ENCODE data around the gene INCA1. TPM values are rescaled to one million over a fixed set of nuclear protein-coding genes. Genes with fewer than 3 reads are reported as not detected.

Gene INCA1
- total and polyA plus RNA-seq, 8 donors: 1.3 to 6.1 (median 1.6) TPM; not detected in 3

DNA sequence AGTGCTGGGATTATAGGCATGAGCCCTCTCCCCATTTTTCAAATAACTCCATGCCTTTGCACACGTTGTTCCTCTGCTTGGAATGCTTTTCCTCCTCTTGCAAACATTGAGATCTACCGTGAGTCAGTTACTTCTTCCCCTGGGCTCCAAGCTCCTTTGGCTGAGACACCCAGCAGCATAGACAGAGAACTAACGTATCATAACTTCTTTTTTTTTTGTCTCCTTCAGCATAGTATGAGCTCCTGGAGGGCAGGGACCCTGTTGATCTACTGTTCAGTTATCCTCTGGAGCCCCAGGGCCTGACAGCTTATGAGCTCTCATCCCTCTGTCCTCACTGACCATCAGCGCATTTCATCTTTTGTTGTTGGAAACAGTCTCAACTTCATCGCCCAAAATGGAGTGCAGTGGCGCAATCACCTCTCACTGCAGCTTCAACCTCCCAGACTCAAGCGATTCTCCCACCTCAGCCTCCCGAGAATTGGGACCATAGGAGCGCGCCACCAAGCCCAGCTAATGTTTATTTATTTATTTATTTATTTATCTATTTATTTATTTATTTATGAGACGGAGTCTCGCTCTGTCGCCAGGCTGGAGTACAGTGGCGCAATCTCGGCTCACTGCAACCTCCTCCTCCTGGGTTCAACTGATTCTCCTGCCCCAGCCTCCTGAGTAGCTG is 31.9 kb downstream of the INCA1 start:
- Histone ChIP-seq H3K9me3 (no peaks in the 10 kb centered on the region), H3K27me3 (no peaks in the 10 kb centered on the region), H3K4me1 (peaks cover 28 to 43% (median 39%) of the 10 kb centered on the region in 4 donors), H3K4me3 (peak overlapping the region in 1 of 4 donors; percentile 66), H3K36me3 (peaks cover 12 to 27% (median 26%) of the 10 kb centered on the region in 4 donors), H3K27ac (peak overlapping the region in 3 of 5 donors; percentile 93 to 97 (median 93))
- intact Hi-C loops (cut with DNase I; ENCODE audit: low total_unique reads): no loop called here
- WGBS, 5 donors: 93 to 98% (median 96%) methylated on average over 15 of the region's 15 CpGs
- no peak for DNase-seq
- TF ChIP-seq, protein P1, sequence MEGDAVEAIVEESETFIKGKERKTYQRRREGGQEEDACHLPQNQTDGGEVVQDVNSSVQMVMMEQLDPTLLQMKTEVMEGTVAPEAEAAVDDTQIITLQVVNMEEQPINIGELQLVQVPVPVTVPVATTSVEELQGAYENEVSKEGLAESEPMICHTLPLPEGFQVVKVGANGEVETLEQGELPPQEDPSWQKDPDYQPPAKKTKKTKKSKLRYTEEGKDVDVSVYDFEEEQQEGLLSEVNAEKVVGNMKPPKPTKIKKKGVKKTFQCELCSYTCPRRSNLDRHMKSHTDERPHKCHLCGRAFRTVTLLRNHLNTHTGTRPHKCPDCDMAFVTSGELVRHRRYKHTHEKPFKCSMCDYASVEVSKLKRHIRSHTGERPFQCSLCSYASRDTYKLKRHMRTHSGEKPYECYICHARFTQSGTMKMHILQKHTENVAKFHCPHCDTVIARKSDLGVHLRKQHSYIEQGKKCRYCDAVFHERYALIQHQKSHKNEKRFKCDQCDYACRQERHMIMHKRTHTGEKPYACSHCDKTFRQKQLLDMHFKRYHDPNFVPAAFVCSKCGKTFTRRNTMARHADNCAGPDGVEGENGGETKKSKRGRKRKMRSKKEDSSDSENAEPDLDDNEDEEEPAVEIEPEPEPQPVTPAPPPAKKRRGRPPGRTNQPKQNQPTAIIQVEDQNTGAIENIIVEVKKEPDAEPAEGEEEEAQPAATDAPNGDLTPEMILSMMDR (IDR thresholded peaks at IDR 0.05): no peak
- TF ChIP-seq POLR2A (IDR thresholded peaks at IDR 0.05): no peak
- TF ChIP-seq POLR2AphosphoS5 (IDR thresholded peaks at IDR 0.05): no peak
- TF ChIP-seq EP300 (IDR thresholded peaks at IDR 0.05): no peak

DNA sequence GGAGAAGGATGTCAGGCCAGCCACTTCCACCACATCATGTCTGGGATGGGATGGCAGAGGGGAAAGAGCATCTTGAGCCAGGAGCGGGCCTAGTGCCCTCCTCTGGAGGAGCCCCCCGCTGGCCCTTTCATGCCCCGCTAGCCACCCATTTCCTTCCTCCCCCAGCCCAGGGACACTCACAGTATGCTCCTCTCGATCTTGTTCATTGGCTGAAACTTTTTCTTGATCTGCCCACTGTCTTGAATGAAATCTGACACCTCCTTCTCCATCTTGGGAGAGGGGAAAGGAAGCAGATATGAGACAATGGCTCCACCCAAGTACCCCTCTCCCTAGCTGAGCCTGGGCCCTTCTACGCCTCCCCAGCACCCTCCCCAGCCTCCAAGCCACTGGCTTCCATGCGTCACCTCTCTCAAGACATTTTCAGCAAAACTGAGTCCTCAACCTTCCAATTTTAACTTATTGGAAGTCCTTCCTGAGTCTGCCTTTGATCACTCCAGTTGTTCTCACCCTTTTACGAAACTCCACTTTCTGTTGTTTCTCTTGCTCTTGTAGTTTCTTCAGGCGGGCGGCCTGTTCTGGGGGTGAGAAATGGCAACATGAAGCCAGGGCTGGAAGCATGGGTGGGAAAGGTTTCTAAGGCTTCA is 36.9 kb downstream of the INCA1 start:
- TF ChIP-seq EP300 (IDR thresholded peaks at IDR 0.05): no peak
- no peak for TF ChIP-seq POLR2AphosphoS5 (IDR thresholded peaks at IDR 0.05)
- TF ChIP-seq, protein P1 (IDR thresholded peaks at IDR 0.05): no peak
- TF ChIP-seq POLR2A (IDR thresholded peaks at IDR 0.05): no peak
- Histone ChIP-seq H3K4me1 (peaks cover 0 to 5% (median 2%) of the 10 kb centered on the region in 4 donors), H3K27ac (no peak overlapping the region), H3K27me3 (no peaks in the 10 kb centered on the region), H3K9me3 (no peaks in the 10 kb centered on the region), H3K4me3 (no peak overlapping the region), H3K36me3 (peaks cover 13 to 44% (median 36%) of the 10 kb centered on the region in 4 donors)
- whole genome bisulfite sequencing, 5 donors: 86 to 91% (median 87%) methylated on average over 9 of the region's 9 CpGs
- intact Hi-C loops (cut with DNase I; ENCODE audit: low total_unique reads): no loop called here
- no peak for DNase-seq

DNA sequence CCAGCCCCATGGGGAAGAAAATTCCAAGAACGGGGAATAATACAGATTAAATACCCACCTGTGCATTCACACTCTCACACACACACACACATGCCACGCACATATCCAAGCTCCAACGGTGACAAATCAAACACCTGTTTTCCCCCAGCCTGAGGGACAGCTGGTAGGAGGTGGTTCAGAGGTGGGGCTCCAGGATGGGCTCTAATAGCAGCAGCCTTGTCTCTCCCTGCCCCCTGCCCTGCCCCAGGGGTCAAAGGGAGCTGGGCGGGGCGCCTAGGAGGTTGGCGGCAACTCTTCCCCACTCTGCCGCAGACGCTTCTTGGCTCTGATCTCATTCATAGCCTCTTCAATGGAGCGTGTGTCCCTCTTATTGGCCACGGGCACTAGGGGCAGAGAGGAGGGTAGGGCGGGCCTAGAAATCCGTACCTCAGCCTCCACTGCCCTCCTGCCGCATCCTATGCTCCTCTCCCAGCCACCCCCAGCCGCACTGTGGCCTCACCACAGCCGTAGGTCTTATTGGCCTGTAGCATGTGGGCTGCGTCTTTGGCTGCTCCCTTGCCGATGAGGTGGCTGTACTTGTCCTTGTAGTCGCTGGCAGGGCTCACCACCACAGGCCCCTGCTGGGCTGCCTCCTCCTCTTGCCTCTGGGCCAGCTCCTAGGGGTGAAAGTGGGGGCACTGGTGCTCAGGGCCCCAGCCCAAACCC is 37.9 kb downstream of the INCA1 start:
- Histone ChIP-seq H3K27ac (no peak overlapping the region), H3K36me3 (peaks cover 13 to 44% (median 36%) of the 10 kb centered on the region in 4 donors), H3K9me3 (no peaks in the 10 kb centered on the region), H3K4me1 (no peaks in the 10 kb centered on the region), H3K27me3 (no peaks in the 10 kb centered on the region), H3K4me3 (no peak overlapping the region)
- TF ChIP-seq, protein P1 (IDR thresholded peaks at IDR 0.05): no peak
- TF ChIP-seq POLR2AphosphoS5 (IDR thresholded peaks at IDR 0.05) (no peak), EP300 (IDR thresholded peaks at IDR 0.05) (no peak), POLR2A (IDR thresholded peaks at IDR 0.05) (no peak)
- intact Hi-C loops (cut with DNase I; ENCODE audit: low total_unique reads): no loop called here
- DNase-seq: no peak
- WGBS, 5 donors: 75 to 89% (median 86%) methylated on average over 18 of the region's 18 CpGs

DNA sequence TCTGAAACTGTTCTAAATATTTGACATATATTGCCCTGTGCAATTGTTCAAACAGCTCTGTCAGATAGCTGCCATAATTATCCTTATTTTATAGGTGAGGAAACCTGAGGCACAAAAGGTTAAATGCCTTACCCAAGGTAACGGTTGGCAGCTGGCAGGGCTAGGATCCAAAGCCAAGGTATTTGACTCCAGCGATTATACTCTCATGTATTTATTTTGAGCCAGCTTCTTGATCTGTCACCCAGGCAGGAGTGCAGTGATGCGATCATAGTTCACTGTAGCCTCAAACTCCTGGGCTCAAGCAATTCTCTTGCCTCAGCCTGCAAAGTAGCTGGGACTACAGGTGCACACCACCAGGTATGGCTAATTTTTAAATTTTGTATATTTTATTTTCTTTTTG is 39.2 kb downstream of the INCA1 start:
- Histone ChIP-seq H3K4me3 (no peak overlapping the region), H3K36me3 (peaks cover 13 to 44% (median 36%) of the 10 kb centered on the region in 4 donors), H3K9me3 (no peaks in the 10 kb centered on the region), H3K4me1 (no peaks in the 10 kb centered on the region), H3K27ac (no peak overlapping the region), H3K27me3 (no peaks in the 10 kb centered on the region)
- TF ChIP-seq POLR2A (IDR thresholded peaks at IDR 0.05) (no peak), POLR2AphosphoS5 (IDR thresholded peaks at IDR 0.05) (no peak), EP300 (IDR thresholded peaks at IDR 0.05) (no peak)
- TF ChIP-seq, protein P1 (IDR thresholded peaks at IDR 0.05): no peak
- no peak for DNase-seq
- intact Hi-C loops (cut with DNase I; ENCODE audit: low total_unique reads): no loop called here
- 52 to 70% (median 60%) methylated on average over 3 of the region's 3 CpGs for whole genome bisulfite sequencing, 5 donors

All from stomach (tissue), 9 donors.